ENCODE results near the gene ZBTB33.

The ZBTB33 gene

DNA sequence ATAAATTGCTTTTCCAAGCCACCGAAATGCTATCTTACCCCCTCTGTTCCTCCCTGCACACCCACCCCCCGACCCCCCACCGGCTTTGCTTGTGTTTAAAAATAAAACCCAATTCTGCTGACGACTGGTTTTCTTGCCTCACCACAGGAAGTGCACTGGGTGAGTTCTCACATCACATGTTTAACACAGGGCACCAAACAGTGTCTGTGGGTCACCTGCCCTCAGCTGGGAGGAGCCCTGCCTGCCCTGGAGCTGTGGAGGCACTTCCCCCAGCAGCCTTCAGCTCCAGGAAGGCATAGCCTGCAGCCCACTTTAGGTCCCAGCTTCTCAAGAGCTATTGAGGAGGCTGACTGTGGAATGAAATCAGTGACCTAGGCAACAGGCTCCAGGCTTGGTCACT, 51.8 kb downstream of the ZBTB33 start:
- H3K27ac ChIP-seq: no peak overlapping the region
- no peak for DNase-seq (ENCODE audit: low read depth, low spot score)

DNA sequence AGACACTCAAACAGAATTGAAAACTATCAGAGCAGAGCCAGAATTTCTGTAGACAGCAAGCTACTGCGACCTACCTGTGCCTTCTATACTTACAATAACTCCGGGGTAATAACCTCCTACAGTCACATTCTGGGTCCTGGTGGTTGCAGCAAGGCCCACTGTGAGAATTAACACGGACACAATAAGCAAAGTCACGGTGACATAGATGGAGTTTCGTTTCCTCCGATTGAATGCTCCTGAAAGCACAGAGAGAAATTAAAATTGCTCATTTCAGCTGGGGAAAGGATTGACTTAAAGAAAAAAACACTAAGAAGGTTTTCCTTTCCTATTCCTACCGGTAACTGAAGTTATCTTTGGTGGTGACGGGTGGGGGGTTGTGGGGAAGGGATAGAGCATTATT, 53.6 kb downstream of the ZBTB33 start:
- H3K27ac ChIP-seq: no peak overlapping the region
- DNase-seq (ENCODE audit: low read depth, low spot score): no peak

DNA sequence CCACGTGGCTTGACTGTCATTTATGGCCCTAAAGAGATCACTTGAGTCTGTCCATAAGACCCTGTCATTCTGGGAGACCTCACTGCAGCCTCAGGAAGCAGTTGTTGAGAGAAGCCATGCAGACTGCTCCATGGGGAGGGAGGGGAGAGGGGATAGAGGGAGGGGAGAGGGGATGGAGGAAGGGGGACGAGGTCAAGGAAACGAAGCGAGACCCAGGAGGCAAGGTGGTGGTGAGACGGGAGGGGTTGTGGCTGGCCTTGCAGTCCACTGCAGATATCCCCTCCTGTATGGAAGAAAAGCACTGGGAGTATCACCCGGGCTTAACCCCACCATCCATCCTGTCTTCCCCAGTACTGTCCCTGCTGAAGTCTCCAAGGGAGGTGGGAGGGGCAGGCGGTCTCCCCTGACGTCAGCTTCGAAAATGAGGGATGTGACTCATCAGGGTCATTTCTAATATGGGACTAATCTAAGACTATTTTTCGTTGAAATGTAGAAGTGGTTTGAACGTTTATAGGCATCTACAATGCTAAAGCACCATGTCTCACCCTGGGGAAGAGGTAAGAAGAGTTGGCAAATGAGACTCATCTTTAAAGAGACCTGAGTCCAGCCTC, 55.0 kb downstream of the ZBTB33 start:
- no peak for DNase-seq (ENCODE audit: low read depth, low spot score)
- no peak overlapping the region for H3K27ac ChIP-seq

DNA sequence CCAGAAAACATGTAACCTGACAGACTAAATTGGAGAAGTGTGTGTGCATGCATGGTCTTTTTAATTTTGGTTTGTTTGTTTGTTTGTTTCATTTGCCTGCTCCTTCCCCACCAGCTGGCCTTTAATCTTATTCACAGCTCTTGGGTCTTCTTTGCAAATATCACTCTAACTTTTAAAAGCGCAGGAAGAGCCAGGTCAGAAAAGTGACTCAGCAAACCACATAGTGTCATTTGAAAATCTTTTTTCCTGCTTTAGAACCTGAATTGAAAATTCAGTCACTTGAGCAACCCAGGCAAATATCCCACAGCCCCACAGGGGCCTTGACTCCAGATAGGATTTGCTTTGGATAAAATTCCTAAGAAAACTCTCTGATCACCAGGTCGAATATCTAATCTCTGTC, 56.0 kb downstream of the ZBTB33 start:
- DNase-seq (ENCODE audit: low read depth, low spot score): no peak
- no peak overlapping the region for H3K27ac ChIP-seq

Data from epithelial cell of prostate (primary cell).